A549 (cell line): ENCODE data around the gene LBH. TPM values are rescaled to one million over a fixed set of nuclear protein-coding genes. Genes with fewer than 3 reads are reported as not detected.

Source experiments
- BHLHE40 ChIP-seq: IDR thresholded peaks from 2 replicates; pipeline ENCODE4 v1.6.1; 2012; ENCODE audit warnings: low read depth, low read length, inconsistent platforms
- CBX2 ChIP-seq: fragments of 200-600 bp; sonication (generic); IDR thresholded peaks from 2 replicates; pipeline ENCODE4 v1.6.1; 2016; ENCODE audit warnings: low read depth, mild to moderate bottlenecking, borderline replicate concordance
- CHD2 ChIP-seq: fragments of 150-350 bp; IDR thresholded peaks from 2 replicates; pipeline ENCODE4 v1.6.1; 2014; ENCODE audit warnings: low read length; ENCODE audit not compliant: partially characterized antibody
- CTCF ChIP-seq: fragments of >200 bp; sonication (Bioruptor Twin); formaldehyde crosslinking; IDR thresholded peaks from 3 replicates; pipeline ENCODE4 v1.5.1; 2016
- E2F6 ChIP-seq: IDR thresholded peaks from 2 replicates; pipeline ENCODE4 v1.6.1; 2012; ENCODE audit warnings: low read depth, borderline replicate concordance
- EHF ChIP-seq: fragments of 250-450 bp; sonication (Bioruptor Pico); IDR thresholded peaks from 2 replicates; pipeline ENCODE4 v1.5.0; 2020; ENCODE audit warnings: mild to moderate bottlenecking
- EP300 ChIP-seq, 2 experiments: fragments of >200 bp; sonication (Bioruptor Twin); formaldehyde crosslinking; IDR thresholded peaks; 2 replicates in 1 of 2; 3 replicates in 1 of 2; pipeline ENCODE4 v1.6.1; 2016 to 2017
- ESRRA ChIP-seq: fragments of 150-350 bp; IDR thresholded peaks from 2 replicates; pipeline ENCODE4 v1.6.1; 2014; ENCODE audit warnings: mild to moderate bottlenecking, low read length, borderline replicate concordance
- FOSB ChIP-seq: fragments of 250-450 bp; sonication (Bioruptor Pico); IDR thresholded peaks from 2 replicates; pipeline ENCODE4 v1.5.0; 2020; ENCODE audit warnings: mild to moderate bottlenecking, moderate library complexity
- FOSL2 ChIP-seq, 2 experiments: fragments of 450-650 bp in 1 of 2; fragments of >200 bp in 1 of 2; sonication (Bioruptor Twin) in 1 of 2; formaldehyde crosslinking; IDR thresholded peaks; 2 replicates each; pipeline versions ENCODE4 v1.5.0 to v1.6.1; 2016 to 2020; ENCODE audit warnings: mild to moderate bottlenecking in 1 of 2, moderate library complexity in 1 of 2
- HDAC2 ChIP-seq: fragments of 200-600 bp; sonication (generic); IDR thresholded peaks from 2 replicates; pipeline ENCODE4 v1.6.1; 2016
- HEYL ChIP-seq: fragments of 250-450 bp; sonication (Bioruptor Pico); IDR thresholded peaks from 2 replicates; pipeline ENCODE4 v1.8.0; 2021; ENCODE audit warnings: mild to moderate bottlenecking, moderate library complexity
- HMGXB4 ChIP-seq: fragments of 250-450 bp; sonication (Bioruptor Pico); IDR thresholded peaks from 2 replicates; pipeline ENCODE4 v1.5.0; 2021; ENCODE audit warnings: mild to moderate bottlenecking, moderate library complexity, borderline replicate concordance
- HOXB13 ChIP-seq: fragments of 250-450 bp; sonication (Bioruptor Pico); IDR thresholded peaks from 2 replicates; pipeline ENCODE4 v1.5.0; 2020; ENCODE audit warnings: low read depth, mild to moderate bottlenecking, moderate library complexity
- KDM1A ChIP-seq: fragments of 200-600 bp; sonication (generic); IDR thresholded peaks from 2 replicates; pipeline ENCODE4 v1.6.1; 2016; ENCODE audit warnings: low read depth, mild to moderate bottlenecking
- KDM5A ChIP-seq: fragments of 200-600 bp; sonication (generic); IDR thresholded peaks from 2 replicates; pipeline ENCODE4 v1.6.1; 2016; ENCODE audit warnings: antibody characterized with exemption, mild to moderate bottlenecking
- NFE2L2 ChIP-seq: fragments of 150-350 bp; conservative IDR thresholded peaks from 2 replicates; pipeline ENCODE4 v1.6.1; 2014; ENCODE audit warnings: low read length
- NR3C1 ChIP-seq: fragments of >200 bp; sonication (Bioruptor Twin); formaldehyde crosslinking; IDR thresholded peaks from 3 replicates; pipeline ENCODE4 v1.6.1; 2017
- POLR2AphosphoS2 ChIP-seq: conservative IDR thresholded peaks from 2 replicates; pipeline ENCODE4 v1.6.1; 2012; ENCODE audit warnings: low read length, improper control_type of control experiment, inconsistent platforms
- RAD21 ChIP-seq, 2 experiments: fragments of >200 bp in 1 of 2; sonication (Bioruptor Twin) in 1 of 2; formaldehyde crosslinking in 1 of 2; IDR thresholded peaks in 1 of 2; conservative IDR thresholded peaks in 1 of 2; 2 replicates in 1 of 2; 3 replicates in 1 of 2; pipeline ENCODE4 v1.6.1; 2012 to 2018; ENCODE audit warnings: inconsistent platforms in 1 of 2
- RCOR1 ChIP-seq: fragments of 150-350 bp; IDR thresholded peaks from 2 replicates; pipeline ENCODE4 v1.6.1; 2014; ENCODE audit warnings: antibody characterized with exemption, low read length, low read depth
- SMC3 ChIP-seq: fragments of >200 bp; sonication (Bioruptor Twin); formaldehyde crosslinking; IDR thresholded peaks from 3 replicates; pipeline ENCODE4 v1.6.1; 2018; ENCODE audit warnings: inconsistent platforms
- SREBF2 ChIP-seq: fragments of 450-650 bp; IDR thresholded peaks from 2 replicates; pipeline ENCODE4 v1.6.1; 2014; ENCODE audit warnings: mild to moderate bottlenecking, moderate library complexity
- TFCP2L1 ChIP-seq: fragments of 250-450 bp; sonication (Bioruptor Pico); IDR thresholded peaks from 2 replicates; pipeline ENCODE4 v1.5.0; 2021; ENCODE audit warnings: mild to moderate bottlenecking
- ZC3H11A ChIP-seq: fragments of 450-650 bp; IDR thresholded peaks from 2 replicates; pipeline ENCODE4 v1.6.1; 2014; ENCODE audit warnings: antibody characterized with exemption, mild to moderate bottlenecking
- polyA plus RNA-seq, 4 experiments: library from polyadenylated mRNA; depleted of rRNA in 3 of 4; stranded (reverse); fragments of >200 nt; fragmentation: RNase III in 1 of 4; extraction: RNeasy Plus Mini Kit Qiagen cat#74134 plus additional on column Dnase treatment in 1 of 4; gene quantifications; 2 replicates in 3 of 4; 3 replicates in 1 of 4; pipeline ENCODE4 v1.2.3, GENCODE V29; 2011 to 2017

Gene LBH
- polyA plus RNA-seq, 2 of the 4 experiments (the other 2 are of a cell fraction): 163 to 216 TPM

- TF ChIP-seq RAD21 (conservative IDR thresholded peaks at IDR 0.05 in 1 of 2, IDR thresholded peaks at IDR 0.05 in 1 of 2) (peak in 1 of 2 experiments; percentile 11; a peak in 2 of 5 replicates), E2F6 (peak; percentile 75; the same call in 1 of the 2 replicates), ESRRA (no peak), HOXB13 (CRISPR knock-in tag) (no peak), HEYL (CRISPR knock-in tag) (no peak), FOSL2 (IDR thresholded peaks at IDR 0.05) (no peak), FOSL2 (CRISPR knock-in tag; IDR thresholded peaks at IDR 0.05) (peak; percentile 60), RCOR1 (no peak), FOSB (CRISPR knock-in tag) (no peak), CHD2 (no peak), CBX2 (no peak), EP300 (IDR thresholded peaks at IDR 0.05) (peak; percentile 37 to 67; a peak in 2 of 5 replicates), CTCF (no peak), BHLHE40 (no peak), TFCP2L1 (CRISPR knock-in tag) (no peak; the same call in 1 of the 2 replicates), KDM1A (no peak), HMGXB4 (no peak), SMC3 (no peak), POLR2AphosphoS2 (no peak), SREBF2 (no peak), KDM5A (no peak), HDAC2 (no peak), NFE2L2 (no peak; the same call in 1 of the 2 replicates), EHF (no peak), NR3C1 (no peak), ZC3H11A (no peak)
Measured at GRCh38 chr2:30252723-30253701, 21.7 kb downstream of the LBH start (continued).
